CD4-positive, alpha-beta T cell treated with Interferon alpha-2 for 1 hour (primary cell): ENCODE measurements around the gene PPM1M.
"Not testable (repeated sequence)": the region's sequence is repeated elsewhere in the genome, so short reads cannot be mapped to it uniquely, and the experiment has no call there.

Source experiments
- DNase-seq, 2 donors: peaks; one replicate each; pipeline ENCODE4 v3.0.0-alpha.2; 2020 to 2022

PPM1M gene

DNA sequence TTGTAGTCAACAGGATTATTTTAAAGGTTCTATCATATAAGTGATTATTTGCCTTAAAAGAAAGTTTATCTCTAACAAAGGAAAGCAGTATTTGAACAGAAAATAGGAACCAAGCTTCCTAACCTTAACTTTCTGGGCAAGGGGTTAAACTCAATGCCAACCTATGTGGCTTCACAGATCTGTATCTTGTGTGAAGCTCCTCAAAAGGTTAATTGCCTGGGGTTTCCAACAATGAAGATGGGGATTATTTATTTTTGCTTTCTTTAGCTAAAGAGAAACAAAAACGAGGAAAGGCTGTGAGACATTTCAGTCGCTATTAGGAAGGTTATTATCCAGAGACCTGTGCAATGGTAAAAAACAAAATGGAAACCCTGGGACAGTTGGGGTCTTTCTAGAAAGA, 34.0 kb downstream of the PPM1M start:
- DNase-seq = peak in 1 of 2 donors; percentile 51

DNA sequence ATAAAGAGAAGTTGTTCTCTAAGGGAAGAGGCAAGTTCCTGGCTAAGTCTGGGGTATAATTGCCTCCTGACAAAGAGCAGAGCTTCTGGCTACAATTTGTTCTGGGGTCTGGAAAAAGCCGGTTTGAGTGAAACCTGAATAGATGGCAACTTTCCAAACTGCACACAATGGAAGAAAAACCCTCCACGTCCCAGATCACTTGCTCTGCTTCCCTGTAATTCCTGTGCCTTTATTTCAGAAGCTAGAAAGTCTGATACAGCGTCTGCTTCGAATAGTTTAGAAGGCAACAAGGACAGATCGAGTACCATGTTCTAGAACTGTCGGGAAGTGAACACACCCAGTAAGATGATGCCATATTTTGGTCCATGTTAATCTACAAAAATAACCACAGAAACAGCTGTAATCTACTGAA, 34.5 kb downstream of the PPM1M start:
- DNase-seq = no peak

DNA sequence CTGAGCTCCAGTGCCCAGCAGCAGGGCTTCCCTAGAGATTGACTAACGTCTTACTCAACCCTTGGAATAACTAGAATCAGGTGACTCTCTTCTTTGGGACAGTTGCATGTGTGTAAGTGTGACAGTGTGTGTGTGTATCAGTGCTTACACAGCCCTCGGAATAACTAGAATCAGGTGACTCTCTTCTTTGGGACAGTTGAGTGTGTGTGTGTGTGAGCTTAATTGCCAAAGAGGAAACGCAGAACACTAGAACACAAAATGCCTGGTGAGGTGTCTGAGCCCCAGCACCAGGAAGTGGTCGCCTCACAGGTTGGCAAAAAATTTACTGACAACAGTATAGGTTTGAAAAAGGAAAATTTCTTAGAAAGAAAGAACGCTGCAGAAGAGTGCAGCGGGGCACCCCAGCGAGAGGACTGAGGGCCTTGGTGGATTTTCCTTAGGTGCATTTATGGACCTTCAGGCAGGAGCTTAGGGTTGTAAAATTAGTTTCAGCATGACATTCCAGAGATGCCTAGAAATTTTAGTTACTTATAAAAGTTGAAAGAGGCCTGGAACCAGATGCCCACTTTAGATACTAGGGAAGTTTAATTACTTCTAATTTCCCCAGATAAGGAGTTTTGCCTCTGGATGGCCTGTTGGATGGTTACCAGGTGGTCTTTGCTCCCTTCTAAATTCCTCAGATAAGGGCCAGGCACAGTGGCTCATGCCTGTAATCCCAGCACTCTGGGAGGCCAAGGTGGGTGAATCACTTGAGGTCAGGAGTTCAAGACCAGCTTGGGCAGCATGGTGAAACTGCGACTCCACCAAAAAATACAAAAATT, 36.6 kb downstream of the PPM1M start:
- DNase-seq = peak; percentile 38 to 71

DNA sequence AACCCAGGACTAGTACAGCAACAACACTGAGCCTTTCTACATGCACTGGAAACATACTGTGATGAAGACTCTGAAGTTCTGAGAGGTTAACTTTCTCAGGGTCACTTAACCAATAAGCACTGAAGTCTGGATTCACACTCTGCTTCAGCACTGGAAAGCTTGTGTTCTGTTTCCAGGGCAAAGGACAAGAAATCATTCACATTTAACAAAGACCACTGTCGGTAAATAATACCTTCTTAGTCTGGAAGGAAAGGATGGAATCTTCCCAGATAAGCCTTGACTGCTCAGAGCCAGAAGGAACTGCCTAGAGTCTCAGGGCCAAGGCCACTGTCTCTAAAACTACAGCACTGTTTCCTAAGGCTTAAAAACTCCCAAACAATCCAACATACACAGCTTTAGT, 37.7 kb downstream of the PPM1M start:
- DNase-seq = no peak

DNA sequence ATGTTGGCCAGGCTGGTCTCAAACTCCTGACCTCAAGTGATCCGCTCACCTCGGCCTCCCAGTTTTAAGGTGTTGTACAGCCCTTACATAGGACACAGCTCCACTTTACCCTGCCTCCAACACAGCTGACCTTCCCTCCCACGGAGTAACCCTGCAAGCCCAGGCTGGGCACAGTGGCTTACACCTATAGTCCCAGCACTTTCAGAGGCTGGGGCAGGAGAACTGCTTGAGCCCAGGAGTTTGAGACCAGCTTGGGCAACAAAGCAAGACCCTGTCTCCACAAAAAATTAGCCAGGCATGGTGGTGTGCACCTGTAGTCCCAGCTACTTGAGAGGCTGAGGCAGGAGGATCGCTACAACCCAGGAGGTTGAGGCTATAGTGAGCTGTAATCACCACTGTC, 38.5 kb downstream of the PPM1M start:
- not testable (repeated sequence) for DNase-seq

DNA sequence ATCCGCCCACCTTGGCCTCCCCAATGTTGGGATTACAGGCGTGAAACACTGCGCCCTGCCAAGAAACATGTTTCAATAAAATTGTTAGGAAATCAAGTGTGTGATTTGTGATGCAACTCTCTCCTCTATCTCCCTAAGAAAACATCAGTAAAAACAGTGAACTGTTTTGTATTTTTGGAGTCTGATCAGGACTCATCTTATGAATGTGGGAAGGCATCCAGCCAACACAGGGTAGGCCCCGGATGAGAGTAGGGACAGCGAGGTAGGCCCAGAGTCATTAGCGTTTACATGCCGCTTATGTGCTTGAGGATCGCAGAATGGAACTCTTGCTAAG, 41.2 kb downstream of the PPM1M start:
- no peak for DNase-seq

DNA sequence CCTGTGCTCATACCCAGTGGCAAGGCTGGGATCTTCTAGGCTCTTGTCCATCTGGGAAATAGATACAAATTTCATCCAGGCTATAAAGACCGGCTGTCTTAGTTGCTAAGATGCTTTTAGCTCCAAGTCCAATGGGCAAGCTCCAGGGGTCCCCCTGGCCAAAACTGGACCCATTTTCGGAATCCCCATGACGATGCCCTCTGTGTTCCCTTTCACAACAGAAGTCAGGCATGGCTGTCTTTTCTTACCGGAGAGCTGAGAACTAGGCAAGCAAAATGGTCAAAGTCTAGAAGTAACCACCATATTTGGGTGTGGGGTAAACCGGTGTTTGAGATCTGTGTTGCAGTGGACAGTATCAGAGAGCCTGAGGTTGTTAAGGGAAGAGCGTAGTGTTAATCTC, 43.1 kb downstream of the PPM1M start:
- DNase-seq = no peak

DNA sequence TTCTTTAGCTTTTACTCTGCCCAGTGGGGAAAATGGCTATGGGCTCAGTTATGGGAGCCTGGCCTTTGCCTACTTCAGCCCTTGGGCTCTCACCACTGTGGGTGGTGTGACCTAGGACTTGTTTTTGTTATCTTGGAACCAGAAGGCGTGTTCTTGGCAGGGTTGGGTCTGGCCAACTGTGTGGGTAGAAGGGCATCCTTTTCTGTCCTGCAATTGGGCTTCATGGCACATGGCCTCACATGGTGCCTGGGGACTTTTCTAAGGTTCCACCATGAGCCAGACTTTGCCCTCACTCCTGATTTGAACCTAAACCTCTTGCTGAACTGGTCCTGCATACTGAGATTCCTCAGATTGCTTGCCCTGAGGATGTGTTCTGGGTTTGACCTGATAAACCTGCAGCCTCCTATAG, 43.8 kb downstream of the PPM1M start:
- no peak for DNase-seq

DNA sequence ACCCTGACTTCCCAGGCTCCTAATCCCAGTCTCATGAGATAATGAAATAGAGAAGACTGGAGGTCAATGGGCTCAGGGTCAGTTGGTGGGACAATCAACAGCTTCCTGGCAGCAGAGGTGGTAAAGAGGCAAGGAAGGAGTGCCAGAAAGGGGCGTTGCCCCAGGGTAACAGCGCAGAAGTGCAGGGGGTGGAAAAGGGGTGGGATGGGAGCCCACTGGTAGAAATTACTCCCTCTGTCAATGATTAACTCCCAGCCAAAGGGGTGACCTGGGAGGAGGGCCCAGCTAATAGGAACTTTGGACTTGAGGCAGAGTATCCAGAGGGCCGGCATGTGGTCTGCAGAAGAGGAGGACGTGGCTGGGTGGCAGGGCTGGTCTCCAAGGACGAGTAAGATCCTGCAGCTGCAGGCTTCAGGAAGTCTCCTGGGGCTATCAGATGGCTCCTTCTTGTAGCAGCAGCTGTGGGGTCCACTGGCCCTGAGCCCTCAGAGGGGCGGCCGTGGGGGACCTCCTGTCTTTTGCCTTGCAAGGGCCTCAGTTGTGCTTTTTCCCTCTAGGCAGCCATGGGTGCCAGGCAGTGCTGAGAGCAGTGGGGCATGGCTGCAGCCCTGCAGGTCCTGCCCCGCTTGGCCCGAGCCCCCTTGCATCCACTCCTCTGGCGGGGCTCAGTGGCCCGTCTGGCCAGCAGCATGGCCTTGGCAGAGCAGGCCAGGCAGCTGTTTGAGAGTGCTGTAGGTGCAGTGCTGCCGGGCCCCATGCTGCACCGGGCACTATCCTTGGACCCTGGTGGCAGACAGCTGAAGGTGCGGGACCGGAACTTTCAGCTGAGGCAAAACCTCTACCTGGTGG, 44.4 kb downstream of the PPM1M start:
- DNase-seq = no peak

DNA sequence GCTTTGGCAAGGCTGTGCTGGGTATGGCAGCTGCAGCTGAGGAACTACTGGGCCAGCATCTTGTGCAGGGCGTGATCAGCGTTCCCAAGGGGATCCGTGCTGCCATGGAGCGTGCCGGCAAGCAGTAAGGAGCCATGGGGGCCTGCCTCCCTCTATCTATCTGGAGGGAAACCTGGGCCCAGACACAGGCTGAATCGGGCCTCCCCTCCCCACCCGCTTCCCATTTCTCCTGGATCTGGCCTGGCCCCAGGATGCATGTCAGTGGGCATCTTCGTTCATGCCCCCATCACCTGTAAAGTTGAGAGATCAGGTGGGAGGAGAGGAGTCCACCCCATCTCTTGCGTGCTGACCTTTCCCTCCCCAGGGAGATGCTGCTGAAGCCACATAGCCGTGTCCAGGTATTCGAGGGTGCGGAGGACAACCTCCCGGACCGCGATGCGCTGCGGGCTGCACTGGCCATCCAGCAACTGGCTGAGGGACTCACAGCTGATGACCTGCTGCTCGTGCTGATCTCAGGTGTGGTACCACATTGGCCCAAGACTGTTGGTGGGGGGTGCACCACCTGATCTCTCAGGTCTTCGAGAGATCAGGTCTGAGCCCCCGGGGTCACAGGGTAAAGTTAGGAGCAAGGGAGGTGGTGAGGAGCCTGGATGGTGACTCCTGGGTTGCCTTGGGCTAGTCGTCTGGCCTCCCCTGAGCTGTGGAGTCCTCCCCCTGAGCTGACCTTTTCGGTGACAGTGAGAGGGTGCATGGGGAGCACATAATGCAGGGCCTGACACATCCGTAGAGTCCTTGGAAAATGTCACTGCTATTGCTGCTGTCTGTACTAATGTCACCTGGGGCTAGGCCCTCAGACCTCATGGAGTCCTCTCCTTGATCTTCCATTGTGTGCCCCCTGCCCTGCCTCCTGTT, 45.3 kb downstream of the PPM1M start:
- DNase-seq = no peak

DNA sequence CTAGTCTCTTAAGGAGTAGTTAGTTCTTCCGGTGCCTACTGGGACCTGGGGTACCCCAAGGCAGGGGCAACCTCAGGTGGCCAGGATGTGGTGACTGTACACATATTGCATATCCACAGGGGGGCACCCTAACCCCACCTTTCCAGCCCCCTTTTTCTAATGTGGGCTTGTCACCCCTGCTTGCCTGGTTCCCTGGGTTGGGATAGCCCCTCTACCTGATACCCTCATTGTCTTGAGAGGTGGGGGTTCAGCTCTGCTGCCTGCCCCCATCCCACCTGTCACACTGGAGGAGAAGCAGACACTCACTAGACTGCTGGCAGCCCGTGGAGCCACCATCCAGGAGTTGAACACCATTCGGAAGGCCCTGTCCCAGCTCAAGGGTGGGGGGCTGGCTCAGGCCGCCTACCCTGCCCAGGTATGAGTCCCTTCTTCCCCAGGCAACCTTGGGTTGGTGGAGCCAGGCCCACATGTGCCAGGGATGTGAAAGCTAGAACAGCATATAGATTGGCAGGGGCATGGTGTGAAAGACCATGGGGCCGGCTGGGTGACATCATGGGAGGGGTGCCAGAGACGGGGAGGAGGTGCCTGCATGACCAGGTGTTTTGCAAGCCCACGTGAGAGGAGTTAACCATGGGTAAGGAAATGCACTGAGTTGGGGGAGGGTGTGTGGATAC, 46.1 kb downstream of the PPM1M start:
- DNase-seq = peak; percentile 41 to 59

DNA sequence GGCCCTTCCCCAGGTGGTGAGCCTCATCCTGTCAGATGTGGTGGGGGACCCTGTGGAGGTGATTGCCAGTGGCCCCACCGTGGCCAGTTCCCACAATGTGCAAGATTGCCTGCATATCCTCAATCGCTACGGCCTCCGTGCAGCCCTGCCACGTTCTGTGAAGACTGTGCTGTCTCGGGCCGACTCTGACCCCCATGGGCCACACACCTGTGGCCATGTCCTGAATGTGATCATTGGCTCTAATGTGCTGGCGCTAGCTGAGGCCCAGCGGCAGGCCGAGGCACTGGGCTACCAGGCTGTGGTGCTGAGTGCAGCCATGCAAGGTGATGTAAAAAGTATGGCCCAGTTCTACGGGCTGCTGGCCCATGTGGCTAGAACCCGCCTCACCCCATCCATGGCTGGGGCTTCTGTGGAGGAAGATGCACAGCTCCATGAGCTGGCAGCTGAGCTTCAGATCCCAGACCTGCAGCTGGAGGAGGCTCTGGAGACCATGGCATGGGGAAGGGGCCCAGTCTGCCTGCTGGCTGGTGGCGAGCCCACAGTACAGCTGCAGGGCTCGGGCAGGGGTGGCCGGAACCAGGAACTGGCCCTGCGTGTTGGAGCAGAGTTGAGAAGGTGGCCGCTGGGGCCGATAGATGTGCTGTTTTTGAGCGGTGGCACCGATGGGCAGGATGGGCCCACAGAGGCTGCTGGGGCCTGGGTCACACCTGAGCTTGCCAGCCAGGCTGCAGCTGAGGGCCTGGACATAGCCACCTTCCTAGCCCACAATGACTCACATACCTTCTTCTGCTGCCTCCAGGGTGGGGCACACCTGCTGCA, 46.9 kb downstream of the PPM1M start:
- DNase-seq = no peak

DNA sequence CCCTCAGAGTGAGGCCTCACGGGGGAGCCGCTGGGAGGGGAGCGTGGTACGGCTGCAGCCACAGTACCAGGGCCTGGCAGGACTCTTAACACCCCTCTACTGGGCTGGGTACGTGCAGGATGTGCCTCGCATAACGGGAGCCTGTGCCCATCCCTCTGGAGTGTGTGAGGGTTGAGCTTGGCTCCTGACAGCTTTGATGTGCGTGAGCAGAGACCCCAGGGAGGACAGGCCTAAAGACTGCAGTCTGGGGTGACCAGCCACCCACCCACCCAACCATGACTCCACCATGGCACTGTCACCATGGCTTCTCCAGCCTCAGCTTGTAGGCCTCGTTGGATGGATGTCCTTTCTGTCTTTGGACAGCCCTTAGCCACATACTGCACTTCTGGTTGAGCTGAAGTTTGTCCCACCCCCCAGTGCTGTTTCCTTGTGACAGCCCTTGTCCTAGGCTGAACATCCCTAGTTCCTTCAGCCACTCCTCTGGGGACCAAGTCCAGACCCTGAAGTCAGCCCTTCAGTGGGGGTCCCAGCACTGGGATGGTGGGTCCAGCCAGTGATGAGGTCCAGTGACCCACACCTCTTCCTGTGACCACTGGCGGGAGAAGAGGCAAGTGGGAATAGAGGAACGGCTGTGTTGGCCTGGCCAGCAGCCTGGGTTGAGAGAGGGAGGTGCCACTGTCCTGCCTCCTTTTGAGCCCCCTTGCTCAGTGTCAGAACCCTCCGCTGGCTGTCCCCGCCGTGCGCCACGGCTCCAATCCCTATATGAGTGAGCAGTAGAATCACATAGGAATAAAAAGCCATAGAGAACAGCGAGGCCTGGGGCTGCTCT, 48.1 kb downstream of the PPM1M start:
- no peak for DNase-seq

DNA sequence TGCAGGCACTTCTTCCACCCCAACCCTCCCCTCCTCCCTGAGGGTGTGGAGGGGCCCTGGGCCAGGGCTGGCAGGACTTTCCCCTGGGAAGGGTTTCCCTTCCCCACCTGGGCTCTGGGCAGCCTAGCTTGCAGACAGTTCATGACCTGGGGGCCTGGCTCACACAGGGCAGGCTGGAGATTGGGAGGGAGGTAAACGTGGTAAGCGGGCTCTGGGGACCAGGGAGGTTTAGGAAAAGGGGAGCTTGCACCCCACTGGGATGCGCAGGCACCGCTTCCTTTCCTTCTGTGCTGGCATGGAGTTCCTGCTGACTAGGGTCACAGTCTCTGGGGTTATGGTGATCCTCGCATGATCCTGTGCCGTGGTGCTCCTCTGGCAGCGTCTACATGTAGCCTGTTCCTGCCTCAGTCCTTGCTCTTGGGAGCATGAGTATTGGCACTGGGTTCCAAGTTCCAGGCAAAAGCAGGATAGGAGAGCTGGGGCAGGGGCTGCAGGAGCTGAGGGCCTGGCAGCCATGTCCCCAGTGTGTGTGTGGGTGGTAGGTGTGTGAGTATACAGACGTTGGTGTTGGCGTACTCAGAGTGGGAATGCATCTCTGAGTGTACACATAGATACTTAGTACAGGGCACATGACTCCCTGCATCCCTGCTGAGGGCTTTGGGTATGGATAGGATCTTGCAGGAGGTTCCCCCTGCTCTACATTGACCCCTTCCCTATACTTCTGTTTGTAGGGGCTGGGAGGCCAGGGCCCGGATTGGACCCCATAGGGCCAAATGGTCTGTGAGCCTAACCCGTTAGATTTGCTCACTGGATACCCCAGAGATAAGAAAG, 49.0 kb downstream of the PPM1M start:
- DNase-seq = no peak

DNA sequence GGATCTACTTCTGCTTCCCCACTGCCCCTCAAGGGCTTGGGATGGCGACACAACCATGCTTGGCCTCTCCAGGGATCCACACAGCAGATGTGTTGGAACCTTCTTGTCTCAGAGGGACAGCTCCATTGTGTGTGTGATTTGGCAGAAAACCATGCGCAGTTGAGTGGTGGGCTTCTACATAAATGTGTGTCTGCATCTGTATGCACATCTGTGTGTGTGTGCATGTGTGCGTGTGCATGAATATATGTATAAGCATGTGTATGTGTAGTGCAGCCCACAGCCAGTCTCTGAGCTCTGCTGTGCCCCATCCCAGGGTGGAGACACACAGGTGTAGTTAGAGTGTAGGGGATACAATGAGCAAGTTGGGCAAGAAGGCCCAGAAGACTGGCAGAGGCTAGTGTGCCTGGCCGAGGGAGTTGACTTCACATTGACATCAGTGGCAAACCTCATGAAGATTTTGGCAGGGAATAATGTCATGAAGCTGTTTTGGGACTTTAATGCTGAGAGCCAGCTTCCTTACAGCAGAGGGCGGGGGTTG, 50.2 kb downstream of the PPM1M start:
- DNase-seq = no peak

DNA sequence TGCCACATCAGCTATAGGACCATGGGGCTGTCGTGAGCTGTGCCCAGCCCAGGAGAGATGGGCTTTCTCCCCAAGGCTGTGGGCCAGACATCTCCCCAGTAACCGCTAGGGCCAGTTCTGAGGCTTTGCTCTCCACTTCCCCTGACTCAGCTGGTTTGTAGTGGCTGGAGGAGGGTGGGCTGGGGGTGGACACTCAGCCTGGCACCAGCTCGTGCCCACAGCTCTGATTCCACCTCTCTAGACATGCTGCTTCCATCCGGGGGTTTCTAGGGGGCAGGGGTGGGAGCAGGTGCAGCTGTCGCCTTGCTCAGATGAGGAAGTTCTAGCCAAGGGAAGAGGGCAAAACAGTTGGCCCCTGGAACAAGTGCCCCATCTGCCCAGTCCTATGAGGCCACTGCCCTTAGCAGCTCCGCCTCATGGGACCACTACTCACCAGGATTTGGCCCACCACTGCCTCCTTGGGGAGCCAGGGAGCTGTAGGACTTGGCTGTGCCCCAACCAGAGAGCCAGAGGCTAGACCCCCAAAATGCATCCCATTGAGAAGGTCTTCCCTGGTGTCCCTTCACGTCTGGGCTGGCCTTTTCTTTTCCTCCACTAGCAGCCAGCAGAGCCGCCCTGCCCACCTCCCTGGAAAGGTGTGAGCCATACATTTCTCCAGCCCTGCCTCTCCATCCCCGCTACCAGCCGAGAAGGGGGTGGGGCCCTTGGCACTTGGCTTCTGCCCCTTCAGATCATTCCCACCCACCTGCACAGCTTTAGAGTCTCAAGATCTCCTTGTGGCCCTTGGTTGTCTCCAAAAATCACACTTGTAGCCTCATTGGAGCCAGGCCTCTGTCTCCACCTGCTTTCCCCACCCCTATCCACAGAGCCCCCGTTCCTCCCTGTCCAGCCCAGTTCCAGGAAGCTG, 51.9 kb downstream of the PPM1M start:
- no peak for DNase-seq

DNA sequence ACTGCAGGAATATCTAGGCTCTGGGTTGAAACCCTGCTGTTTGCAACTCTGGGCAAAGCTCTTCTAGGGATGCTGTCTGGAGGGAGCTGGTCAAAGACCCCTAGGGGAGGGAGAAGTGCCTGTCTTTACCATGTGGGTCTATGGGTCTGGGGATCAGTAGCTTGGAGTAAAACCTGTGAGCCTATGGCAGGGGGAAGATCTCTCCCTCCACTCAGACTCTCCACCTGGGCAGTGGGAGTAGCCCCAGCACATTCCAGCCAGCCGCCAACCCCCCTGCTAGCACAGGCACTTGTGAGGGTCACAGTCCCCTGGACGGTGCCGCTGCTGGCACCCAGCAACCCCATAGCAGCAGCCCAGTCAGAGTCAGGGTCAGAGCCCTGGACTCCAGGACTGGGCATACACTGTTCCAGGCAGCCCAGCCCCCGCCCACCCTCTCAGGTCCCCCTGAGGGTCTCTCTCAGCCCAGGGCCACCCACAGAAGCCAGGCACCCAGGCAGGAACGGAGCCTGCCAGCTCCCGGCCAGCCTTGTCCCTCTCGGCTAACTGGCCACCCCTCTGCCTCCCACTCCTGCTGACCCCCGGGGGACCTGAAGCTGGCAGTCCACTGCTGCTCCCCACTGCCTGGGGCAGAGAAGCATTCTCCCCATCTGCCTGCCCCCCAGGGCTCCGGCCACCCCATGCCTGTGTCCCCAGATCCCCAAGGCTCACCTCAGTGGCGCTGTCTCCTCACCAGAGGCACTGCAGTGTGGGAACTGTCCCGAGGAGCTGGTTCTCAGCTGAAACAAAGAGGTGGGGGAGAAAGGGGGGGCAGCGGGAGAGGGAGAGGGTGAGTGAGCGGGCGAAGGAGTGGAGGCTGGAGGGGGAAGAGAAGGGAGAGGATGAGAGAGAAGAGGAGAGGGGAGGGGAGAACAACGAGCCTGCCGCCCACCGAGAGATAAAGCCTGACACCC, 52.9 kb downstream of the PPM1M start:
- no peak for DNase-seq
